LNCaP clone FGC (cell line): ENCODE measurements around the gene ADH4.
"Not testable (repeated sequence)": the region's sequence is repeated elsewhere in the genome, so short reads cannot be mapped to it uniquely, and the experiment has no call there.

ENCODE experiments used
- DNase-seq: peaks from one replicate; pipeline ENCODE4 v3.0.0-alpha.2; 2011; ENCODE audit warnings: low read depth
- H3K4me3 ChIP-seq: 2 replicates; pipeline ENCODE4 v1.5.1; 2011; ENCODE audit warnings: mild to moderate bottlenecking, low read depth, low read length, control low read depth
- TF ChIP-seq, protein P1 (sequence below): IDR thresholded peaks from 2 replicates; pipeline ENCODE4 v1.5.1; 2012; ENCODE audit warnings: mild to moderate bottlenecking; ENCODE audit not compliant: control insufficient read depth, insufficient read depth; ENCODE audit errors: extremely low read depth

ADH4 gene

GRCh38 chr4:99144070-99144469 lies at the start of gene ADH4:
TSS of gene ADH4 (minus strand) at chr4:99144297. CDS start at chr4:99144222, 75 bp downstream.
- no peak within 1 kb of the TSS for H3K4me3 ChIP-seq
- DNase-seq: no peak
- TF ChIP-seq, protein P1, sequence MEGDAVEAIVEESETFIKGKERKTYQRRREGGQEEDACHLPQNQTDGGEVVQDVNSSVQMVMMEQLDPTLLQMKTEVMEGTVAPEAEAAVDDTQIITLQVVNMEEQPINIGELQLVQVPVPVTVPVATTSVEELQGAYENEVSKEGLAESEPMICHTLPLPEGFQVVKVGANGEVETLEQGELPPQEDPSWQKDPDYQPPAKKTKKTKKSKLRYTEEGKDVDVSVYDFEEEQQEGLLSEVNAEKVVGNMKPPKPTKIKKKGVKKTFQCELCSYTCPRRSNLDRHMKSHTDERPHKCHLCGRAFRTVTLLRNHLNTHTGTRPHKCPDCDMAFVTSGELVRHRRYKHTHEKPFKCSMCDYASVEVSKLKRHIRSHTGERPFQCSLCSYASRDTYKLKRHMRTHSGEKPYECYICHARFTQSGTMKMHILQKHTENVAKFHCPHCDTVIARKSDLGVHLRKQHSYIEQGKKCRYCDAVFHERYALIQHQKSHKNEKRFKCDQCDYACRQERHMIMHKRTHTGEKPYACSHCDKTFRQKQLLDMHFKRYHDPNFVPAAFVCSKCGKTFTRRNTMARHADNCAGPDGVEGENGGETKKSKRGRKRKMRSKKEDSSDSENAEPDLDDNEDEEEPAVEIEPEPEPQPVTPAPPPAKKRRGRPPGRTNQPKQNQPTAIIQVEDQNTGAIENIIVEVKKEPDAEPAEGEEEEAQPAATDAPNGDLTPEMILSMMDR: no peak

GRCh38 chr4:99190336-99190735 lies 46.2 kb upstream of the ADH4 start:
- DNase-seq: no peak
- no peak overlapping the region for H3K4me3 ChIP-seq
- TF ChIP-seq, protein P1: no peak

DNA sequence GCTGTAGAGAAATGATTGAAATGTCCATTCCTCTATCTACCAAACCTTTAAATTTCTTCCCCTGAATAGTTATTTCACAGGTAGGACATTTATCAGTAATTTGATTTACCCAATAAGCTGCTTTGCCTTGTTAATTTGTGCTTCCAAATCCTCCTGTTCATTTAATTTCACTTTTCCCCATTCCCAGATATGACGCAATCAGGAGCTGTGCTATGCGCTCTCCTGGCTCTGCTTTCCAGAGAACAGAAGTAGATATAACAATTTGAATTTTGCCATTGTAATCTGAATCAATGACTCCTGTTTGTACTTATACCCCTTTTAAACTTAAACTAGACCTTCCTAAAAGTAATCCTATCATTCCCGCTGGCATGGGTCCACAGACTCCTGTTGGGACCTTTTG lies 45.8 kb upstream of the ADH4 start:
- not testable (repeated sequence) for DNase-seq, H3K4me3 ChIP-seq

DNA sequence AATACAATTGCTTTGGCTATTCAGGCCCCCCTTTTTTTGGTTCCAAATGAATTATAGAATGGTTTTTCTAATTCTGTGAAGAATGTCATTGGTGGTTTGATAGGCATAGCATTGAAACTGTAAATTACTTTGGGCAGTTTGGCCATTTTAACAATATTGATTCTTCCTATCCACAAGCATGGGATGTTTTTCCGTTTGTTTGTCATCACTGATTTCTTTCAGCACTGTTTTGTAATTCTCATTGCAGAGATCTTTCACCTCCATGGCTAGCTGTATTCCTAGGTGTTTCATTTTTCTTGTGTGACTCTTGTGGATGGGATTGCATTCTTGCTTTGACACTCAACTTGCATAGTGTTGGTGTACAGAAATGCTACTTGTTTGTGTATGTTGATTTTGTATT lies 41.9 kb upstream of the ADH4 start:
- H3K4me3 ChIP-seq: no peak overlapping the region
- no peak for DNase-seq
- TF ChIP-seq, protein P1: no peak

- DNase-seq: no peak
- TF ChIP-seq, protein P1: no peak
- no peak overlapping the region for H3K4me3 ChIP-seq
Measured at GRCh38 chr4:99185581-99185980, 41.5 kb upstream of the ADH4 start.

DNA sequence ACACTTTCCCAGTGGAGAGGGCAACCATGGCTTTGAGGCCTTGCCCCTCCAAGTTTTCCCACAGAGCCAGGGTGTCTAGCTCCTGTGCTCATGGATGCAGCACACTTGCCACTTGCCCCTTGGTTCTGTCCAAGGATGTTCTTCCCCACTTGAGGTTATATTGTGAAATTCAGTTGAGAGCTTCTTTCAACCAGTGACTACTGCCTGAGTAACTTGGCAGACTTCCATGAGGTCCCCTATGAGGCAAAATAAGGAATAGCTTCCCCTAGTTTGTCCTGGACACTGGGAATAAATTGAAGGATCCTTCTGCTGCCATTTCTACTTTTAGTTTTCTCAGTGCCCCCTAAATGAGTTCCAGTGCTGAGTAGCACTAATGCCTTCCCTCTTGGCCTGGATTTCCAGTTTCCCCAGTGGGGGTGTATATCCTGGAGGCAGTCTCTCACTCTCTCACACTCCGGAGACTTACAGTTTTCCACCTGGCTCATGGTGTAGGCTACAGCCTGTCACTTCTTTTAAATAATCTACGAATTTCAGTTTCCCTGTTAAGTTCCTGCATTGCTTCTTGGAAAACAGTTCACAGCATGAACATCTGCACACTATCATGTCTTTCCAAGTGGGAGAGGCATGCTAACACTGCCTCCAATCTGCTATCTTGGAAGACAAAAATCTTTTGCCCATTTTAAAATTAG lies 36.4 kb upstream of the ADH4 start:
- TF ChIP-seq, protein P1: no peak
- no peak overlapping the region for H3K4me3 ChIP-seq
- no peak for DNase-seq

GRCh38 chr4:99179626-99180025 lies 35.5 kb upstream of the ADH4 start:
- no peak for DNase-seq
- TF ChIP-seq, protein P1: no peak
- no peak overlapping the region for H3K4me3 ChIP-seq
